ENCODE data around the gene AJAP1. TPM values are rescaled to one million over a fixed set of nuclear protein-coding genes. Genes with fewer than 3 reads are reported as not detected.

The AJAP1 gene
- total and polyA plus RNA-seq, 12 donors, result 0.02 to 0.94 (median 0.09) TPM; not detected in 3

GRCh38 chr1:4694492-4694891 is 40.1 kb downstream of the AJAP1 start:
- no peak for ATAC-seq

GRCh38 chr1:4695241-4695640 is 40.8 kb downstream of the AJAP1 start:
- intact Hi-C loops (cut with DNase I), result no loop called here
- 79 to 90% methylated on average over 8 of the region's 8 CpGs for WGBS, 2 donors
- Histone ChIP-seq H3K4me1 (no peaks in the 10 kb centered on the region), H3K36me3 (no peaks in the 10 kb centered on the region), H3K4me3 (no peak overlapping the region), H3K9me3 (no peaks in the 10 kb centered on the region), H3K27me3 (peaks cover 0 to 24% (median 6%) of the 10 kb centered on the region in 7 donors), H3K27ac (no peak overlapping the region)
- TF ChIP-seq, protein P1, sequence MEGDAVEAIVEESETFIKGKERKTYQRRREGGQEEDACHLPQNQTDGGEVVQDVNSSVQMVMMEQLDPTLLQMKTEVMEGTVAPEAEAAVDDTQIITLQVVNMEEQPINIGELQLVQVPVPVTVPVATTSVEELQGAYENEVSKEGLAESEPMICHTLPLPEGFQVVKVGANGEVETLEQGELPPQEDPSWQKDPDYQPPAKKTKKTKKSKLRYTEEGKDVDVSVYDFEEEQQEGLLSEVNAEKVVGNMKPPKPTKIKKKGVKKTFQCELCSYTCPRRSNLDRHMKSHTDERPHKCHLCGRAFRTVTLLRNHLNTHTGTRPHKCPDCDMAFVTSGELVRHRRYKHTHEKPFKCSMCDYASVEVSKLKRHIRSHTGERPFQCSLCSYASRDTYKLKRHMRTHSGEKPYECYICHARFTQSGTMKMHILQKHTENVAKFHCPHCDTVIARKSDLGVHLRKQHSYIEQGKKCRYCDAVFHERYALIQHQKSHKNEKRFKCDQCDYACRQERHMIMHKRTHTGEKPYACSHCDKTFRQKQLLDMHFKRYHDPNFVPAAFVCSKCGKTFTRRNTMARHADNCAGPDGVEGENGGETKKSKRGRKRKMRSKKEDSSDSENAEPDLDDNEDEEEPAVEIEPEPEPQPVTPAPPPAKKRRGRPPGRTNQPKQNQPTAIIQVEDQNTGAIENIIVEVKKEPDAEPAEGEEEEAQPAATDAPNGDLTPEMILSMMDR (IDR thresholded peaks at IDR 0.05), result no peak
- no peak for DNase-seq
- ATAC-seq, result no peak

More at GRCh38 chr1:4694492-4694891, 40.1 kb downstream of the AJAP1 start:
- no peaks in the 10 kb centered on the region for H3K36me3 ChIP-seq
- 76 to 83% methylated on average over 9 of the region's 9 CpGs for WGBS, 2 donors
- H3K4me1 ChIP-seq, result no peaks in the 10 kb centered on the region
- DNase-seq, result no peak
- intact Hi-C loops (cut with DNase I), result no loop called here
- H3K9me3 ChIP-seq, result no peaks in the 10 kb centered on the region
- no peak overlapping the region for H3K27ac ChIP-seq
- TF ChIP-seq, protein P1 (IDR thresholded peaks at IDR 0.05), result no peak
- peaks cover 0 to 26% (median 3%) of the 10 kb centered on the region in 7 donors for H3K27me3 ChIP-seq
- H3K4me3 ChIP-seq, result no peak overlapping the region

DNA sequence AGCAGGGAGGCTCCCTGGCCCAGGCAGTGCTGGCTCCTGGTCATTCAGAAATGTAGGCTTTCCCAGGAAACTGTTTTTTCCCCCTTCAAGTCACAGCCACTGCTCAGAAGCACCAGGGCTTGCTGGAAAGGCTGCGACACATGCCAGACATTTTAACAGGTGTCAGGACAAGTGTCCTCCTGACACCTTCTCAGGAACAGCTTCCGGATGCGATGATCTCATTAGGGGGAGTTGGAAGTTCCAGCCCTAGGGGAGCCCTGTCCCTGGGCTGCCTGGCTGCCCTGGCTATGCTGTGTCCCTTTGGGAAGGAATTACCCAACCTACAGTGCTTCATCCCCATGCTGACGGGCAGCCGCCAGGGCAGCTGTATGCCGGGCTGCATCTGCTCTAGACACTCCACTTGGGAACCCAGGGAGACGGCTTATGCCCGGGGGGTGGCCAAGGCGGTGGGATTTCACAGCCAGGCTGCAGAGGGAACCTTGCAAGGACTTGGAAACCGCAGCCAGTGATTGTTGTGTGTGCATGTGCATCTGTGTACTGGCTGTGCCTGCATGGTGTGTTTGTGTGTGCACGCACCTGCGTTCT is 41.8 kb downstream of the AJAP1 start:
- no peak for ATAC-seq
- 52 to 58% methylated on average over 12 of the region's 12 CpGs for WGBS, 2 donors
- intact Hi-C loops (cut with DNase I), result no loop called here

DNA sequence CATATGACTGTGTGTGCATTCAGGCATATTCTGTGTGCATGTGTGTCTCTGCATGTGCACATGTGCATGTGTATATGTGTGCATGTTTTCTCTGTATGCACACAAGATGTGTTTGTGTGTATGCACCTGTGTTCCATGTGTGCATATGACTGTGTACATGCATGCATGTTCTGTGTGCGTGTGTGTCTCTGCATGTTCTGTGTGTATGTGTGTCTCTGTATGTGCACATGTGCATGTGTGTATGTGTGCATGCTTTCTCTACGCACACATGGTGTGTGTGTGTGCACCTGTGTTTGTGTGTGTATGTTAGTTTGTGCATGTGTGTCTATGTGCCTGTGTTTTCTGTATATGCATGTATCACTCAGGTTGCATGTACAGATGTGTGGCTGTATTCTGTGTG is 42.3 kb downstream of the AJAP1 start:
- DNase-seq, result no peak
- Histone ChIP-seq H3K4me1 (no peaks in the 10 kb centered on the region), H3K4me3 (no peak overlapping the region), H3K27me3 (peaks cover 0 to 32% (median 17%) of the 10 kb centered on the region in 7 donors), H3K9me3 (no peaks in the 10 kb centered on the region), H3K36me3 (no peaks in the 10 kb centered on the region), H3K27ac (no peak overlapping the region)
- 93 to 96% methylated on average over 2 of the region's 2 CpGs for WGBS, 2 donors
- intact Hi-C loops (cut with DNase I), result no loop called here
- ATAC-seq, result no peak
- TF ChIP-seq, protein P1 (IDR thresholded peaks at IDR 0.05), result no peak

More for the DNA sequence above, 41.8 kb downstream of the AJAP1 start:
- Histone ChIP-seq H3K9me3 (no peaks in the 10 kb centered on the region), H3K27ac (no peak overlapping the region), H3K4me3 (no peak overlapping the region), H3K4me1 (no peaks in the 10 kb centered on the region), H3K36me3 (no peaks in the 10 kb centered on the region), H3K27me3 (peaks cover 0 to 29% (median 12%) of the 10 kb centered on the region in 7 donors)
- no peak for DNase-seq
- TF ChIP-seq, protein P1 (IDR thresholded peaks at IDR 0.05), result no peak

Data from heart right ventricle (tissue), 16 donors.